ENCODE data around the gene SPSB1. TPM values are rescaled to one million over a fixed set of nuclear protein-coding genes. Genes with fewer than 3 reads are reported as not detected.

Gene SPSB1
- total and polyA plus RNA-seq, 2 donors = 12.4 to 36.4 TPM

DNA sequence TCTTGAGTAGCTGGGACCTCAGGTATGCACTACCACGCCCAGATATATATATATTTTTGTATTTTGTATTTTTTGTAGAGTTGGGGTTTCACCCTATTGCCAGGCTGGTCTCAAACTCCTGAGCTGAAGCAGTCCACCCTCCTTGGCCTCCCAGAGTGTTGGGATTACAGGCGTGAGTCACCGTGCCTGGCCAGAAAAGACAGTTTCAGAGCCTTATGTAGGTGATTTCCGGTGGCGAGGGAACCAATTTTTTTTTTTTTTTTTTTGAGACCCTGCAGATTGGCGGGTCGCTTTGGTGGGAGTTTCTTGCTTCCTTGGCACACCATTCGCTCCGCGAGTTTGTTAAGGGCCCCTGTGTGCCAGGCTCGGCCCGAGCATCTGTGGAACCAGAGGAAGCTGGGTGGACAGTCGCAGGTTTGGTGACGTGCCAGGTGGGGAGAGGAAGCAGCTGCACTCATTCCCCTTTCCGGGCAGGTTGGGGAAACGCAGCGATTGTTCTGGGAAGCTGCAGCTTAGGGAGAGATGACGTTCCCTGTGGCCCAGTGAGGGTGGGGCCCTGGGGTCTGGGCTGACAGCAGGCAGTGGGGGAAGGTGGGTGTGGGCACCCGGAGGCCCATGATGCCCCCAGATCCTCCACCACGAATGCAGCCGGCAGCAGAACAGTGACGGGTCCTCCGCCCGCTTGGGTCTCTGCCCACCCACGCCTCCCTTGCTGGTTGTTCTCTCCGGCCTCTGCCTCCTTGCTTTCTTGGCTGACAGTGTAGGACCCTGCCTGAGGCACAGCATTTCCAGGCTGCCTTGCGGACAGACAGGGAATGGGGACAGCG lies 25.1 kb downstream of the SPSB1 start:
- H3K27ac ChIP-seq (ENCODE audit: low read depth) = no peak overlapping the region
- H3K4me1 ChIP-seq (ENCODE audit: insufficient read depth) = no peaks in the 10 kb centered on the region
- peaks cover 2% of the 10 kb centered on the region for H3K36me3 ChIP-seq (ENCODE audit: insufficient read depth)
- DNase-seq (ENCODE audit: extremely low spot score) = no peak
- 49% methylated on average over 28 of the region's 28 CpGs for WGBS
- no peak overlapping the region for H3K4me3 ChIP-seq (ENCODE audit: low read depth, low read length)

DNA sequence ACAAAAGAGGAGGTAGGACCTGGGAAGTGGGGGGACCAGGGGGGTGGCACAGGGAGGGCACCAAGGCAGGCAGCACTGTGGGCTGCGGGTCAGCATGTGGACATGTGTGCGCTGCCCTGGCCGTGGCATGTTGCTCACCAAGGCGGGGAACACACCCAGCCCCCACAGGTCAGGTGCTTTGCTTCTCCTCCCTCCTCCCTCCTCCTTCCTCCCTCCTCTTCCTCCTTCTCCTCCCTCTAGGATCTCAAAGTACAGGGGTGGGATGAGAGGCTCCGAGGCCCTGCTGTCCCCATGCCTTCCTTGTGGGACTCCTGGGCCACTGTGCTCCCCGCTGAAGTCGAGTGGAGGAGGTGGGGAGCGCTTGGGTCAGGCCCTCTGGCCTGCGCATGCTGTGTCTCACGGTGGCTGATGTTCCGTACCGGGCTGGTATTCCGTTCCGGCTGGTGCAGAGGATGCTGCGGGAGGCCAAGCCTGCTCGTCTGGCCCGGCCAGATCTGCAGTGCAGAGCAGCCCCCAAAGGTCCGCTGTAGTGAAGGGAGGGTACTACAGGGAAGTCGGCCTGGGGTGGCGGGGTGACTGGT lies 26.6 kb downstream of the SPSB1 start:
- no peak for DNase-seq (ENCODE audit: extremely low spot score)
- Histone ChIP-seq H3K27ac (ENCODE audit: low read depth) (no peak overlapping the region), H3K4me3 (ENCODE audit: low read depth, low read length) (no peak overlapping the region), H3K36me3 (ENCODE audit: insufficient read depth) (peaks cover 2% of the 10 kb centered on the region), H3K4me1 (ENCODE audit: insufficient read depth) (no peaks in the 10 kb centered on the region)
- 83% methylated on average over 20 of the region's 20 CpGs for WGBS

DNA sequence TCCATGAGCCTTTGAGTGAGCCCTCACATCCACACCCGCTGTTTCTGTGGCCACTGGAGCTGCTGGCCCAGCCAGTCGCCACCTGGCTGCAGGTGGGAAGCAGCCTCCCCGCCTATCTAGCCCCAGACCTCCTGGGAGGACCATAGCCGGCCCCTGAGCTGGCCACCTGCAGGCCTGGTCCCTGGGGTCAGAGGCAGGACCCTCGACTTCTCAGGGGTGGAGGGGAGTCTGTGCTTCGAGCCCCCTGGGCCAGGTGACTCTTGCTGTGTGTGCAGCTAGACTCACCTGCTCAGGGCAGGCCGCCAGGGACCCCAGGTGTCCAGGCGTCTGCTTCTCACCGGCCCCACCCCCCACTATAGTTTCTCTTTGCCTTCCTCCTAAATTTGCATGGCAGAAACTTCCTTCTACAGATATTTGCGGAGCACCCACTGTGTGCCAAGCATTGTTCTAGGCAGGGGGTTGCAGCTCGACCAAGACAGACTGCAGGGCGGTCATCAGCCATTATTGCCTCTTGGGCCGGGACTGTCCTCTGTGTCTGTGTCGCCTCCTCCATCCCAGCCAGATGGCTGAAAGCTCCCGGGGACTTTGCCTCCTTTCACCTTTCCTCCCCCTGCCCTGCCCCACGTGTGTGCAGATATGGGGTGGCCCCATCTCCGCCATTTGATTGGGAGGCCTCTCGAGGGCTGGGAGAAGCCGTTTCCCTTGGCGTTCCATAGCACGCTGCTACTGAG lies 27.3 kb downstream of the SPSB1 start:
- Histone ChIP-seq H3K4me3 (ENCODE audit: low read depth, low read length) (no peak overlapping the region), H3K27ac (ENCODE audit: low read depth) (no peak overlapping the region), H3K4me1 (ENCODE audit: insufficient read depth) (no peaks in the 10 kb centered on the region), H3K36me3 (ENCODE audit: insufficient read depth) (peaks cover 2% of the 10 kb centered on the region)
- WGBS = 69% methylated on average over 21 of the region's 21 CpGs
- DNase-seq (ENCODE audit: extremely low spot score) = no peak

DNA sequence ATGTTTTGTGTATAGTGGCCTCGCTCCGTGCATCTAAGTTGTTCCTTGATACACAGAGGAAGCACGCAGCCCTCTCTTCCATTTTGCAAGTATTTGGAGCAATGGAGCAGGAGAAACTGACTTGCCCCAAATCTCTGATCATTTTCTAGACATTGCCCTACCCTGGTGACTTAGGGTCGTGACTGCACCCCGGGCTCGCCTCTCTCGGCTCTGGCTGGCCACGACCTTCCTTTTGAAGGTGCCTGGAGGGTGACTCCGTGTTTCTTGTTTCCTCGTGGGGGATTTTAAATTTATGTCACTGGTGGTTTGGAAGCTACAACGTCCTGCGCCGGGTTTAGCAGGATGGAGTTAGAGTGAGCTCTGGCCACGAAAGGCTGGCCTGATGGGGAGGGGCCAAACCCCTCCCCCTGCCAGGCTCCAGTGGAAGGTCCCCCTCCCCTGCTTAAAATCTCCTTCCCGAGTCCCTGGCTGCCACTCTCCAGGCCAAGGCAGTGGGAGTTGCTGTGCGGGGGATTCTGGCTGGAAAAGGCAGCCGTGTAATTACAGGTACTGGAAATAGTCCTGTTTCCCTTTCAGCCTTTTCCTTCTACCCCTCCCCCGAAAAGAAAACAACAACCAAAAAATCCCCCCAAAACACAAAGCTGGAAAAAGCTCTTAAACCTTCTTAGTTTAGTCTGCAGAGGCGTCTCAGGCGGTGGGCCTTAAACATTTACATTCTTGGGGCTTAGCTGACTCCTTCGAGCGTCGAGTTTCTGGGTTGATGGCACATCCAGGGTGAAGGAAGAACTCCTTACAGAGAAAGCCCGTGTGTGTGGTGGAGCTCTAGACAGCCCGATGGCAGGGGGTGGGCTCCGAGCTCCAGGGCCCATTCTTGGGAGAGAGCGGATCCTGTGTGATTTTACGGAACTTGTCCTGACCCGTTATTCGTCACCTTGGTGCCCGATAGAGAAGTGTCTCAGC lies 28.1 kb downstream of the SPSB1 start:
- no peak for DNase-seq (ENCODE audit: extremely low spot score)
- Histone ChIP-seq H3K27ac (ENCODE audit: low read depth) (no peak overlapping the region), H3K4me1 (ENCODE audit: insufficient read depth) (no peaks in the 10 kb centered on the region), H3K36me3 (ENCODE audit: insufficient read depth) (peaks cover 2% of the 10 kb centered on the region), H3K4me3 (ENCODE audit: low read depth, low read length) (no peak overlapping the region)
- WGBS = 35% methylated on average over 31 of the region's 31 CpGs

DNA sequence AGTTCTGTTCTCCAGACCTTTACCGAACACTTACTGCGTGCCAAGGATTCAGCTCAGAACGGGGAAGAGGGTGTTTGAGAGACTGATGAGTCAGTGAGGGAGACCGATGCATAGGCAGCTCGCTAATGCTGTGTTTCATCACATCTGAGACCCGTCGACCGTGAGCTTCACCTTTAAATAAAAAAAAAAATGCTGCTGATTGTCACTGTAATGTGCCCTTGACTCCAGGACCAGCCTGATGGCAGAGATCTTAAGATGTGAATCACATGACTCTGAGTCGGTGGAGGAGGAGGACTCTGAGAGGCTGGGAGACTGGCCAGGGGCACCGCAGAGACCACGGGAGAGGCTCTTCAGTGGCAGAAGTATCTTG lies 28.8 kb downstream of the SPSB1 start:
- H3K27ac ChIP-seq (ENCODE audit: low read depth) = no peak overlapping the region
- DNase-seq (ENCODE audit: extremely low spot score) = no peak
- no peak overlapping the region for H3K4me3 ChIP-seq (ENCODE audit: low read depth, low read length)
- no peaks in the 10 kb centered on the region for H3K4me1 ChIP-seq (ENCODE audit: insufficient read depth)
- peaks cover 2% of the 10 kb centered on the region for H3K36me3 ChIP-seq (ENCODE audit: insufficient read depth)
- WGBS = 26% methylated on average over 11 of the region's 11 CpGs

DNA sequence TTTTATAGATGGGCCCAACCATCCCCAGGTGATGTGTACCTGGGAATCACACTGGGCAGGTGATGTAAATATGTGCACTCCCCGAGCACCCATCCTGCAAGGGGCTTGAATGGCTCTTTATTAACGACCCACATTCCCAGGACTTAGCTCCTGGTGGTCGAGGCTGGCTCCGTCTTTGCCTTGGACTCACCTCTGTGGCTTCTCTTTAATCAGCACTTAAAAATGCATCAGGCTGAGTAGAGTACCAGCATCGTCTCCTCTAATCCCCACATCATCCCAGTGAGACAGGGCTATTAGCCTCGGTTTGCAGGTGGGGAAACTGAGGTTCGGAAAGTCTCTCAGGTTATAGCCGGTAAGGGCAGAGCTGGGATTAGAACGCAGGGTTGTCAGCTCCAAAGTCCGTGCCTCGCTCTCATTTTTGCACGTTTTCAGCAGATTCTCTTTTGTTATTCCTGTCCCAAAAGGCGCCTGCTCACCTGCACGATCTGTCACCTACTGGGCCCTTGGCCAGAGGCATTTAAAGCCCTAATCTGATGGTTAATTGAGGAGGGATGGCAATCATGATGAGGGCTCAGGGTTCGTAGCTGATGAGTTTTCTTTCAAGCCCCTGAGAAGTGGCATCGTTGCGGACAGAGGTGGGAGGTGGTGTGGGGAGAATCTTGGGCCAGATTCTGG lies 29.4 kb downstream of the SPSB1 start:
- Histone ChIP-seq H3K4me3 (ENCODE audit: low read depth, low read length) (no peak overlapping the region), H3K4me1 (ENCODE audit: insufficient read depth) (no peaks in the 10 kb centered on the region), H3K36me3 (ENCODE audit: insufficient read depth) (peaks cover 2% of the 10 kb centered on the region), H3K27ac (ENCODE audit: low read depth) (no peak overlapping the region)
- DNase-seq (ENCODE audit: extremely low spot score) = no peak
- WGBS = 86% methylated on average over 17 of the region's 17 CpGs

DNA sequence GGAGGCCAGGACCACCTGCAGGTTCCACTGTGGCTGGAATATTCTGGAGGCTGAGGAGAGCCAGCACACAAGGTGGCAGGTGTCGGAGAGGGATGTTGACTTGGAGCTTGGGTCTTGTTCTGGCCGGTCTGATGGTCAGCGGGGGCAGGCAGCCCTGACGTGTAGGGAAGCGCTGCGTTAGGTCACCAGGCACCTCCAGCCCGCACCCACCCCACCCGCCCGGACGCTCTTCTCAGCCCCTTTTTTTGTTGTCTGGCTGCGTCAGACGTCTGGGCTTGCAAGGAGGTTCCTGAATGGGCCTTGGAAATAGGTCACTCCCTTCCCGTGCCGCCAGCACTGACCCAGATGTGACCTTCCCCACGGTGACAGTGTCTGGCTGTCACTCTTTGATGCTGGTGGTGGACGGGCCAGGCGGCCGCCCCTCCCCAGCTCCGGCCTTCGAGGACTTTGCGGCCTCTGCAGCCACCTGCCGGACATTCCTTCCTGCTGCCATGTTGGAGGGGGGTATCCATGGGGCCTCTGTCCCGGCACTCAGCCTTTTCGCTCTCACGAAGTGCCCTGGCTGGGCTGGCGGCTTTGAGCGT lies 30.1 kb downstream of the SPSB1 start:
- DNase-seq (ENCODE audit: extremely low spot score) = no peak
- Histone ChIP-seq H3K36me3 (ENCODE audit: insufficient read depth) (no peaks in the 10 kb centered on the region), H3K4me3 (ENCODE audit: low read depth, low read length) (no peak overlapping the region), H3K27ac (ENCODE audit: low read depth) (no peak overlapping the region), H3K4me1 (ENCODE audit: insufficient read depth) (no peaks in the 10 kb centered on the region)
- 83% methylated on average over 27 of the region's 27 CpGs for WGBS

DNA sequence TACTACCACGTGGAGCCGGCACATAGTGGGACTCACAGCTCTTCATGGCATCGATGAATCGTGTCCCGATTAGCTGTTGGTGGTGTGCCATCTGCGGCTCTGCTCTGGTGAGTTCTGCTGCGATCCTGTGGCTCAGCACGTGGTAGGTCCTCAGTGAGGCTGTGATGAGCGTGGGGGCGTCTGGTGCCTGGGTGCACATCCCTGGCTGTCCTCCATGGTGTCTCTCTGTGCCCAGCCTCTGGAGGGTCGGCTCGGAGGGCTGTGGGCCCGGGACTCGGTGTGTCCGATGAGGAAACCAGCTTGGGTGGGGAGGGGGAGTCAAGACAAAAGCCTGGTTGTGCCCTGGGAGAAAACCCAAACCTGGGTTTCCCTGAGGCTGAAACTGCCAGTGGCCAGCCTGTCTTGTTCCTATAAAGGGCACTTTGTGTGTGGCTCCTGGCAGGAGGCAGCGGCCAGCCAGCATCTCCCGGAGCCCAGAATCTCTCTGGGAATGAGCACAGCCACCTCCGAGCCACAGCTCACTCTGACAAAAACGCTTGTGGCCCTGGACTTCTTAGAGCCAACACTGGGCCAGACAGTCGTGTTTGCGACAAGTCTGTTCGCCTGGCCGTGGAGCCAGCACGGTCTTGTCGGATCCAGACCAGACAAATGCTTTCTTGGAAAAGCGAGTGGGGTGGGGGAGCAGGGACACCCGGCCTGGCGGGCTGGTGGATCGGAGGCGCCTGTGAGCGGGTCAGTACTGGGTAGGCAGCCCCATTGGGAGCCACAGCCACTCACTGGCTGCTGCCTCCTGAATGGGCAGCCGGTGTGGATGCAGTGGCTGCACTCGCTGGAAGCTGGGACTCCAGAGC lies 31.8 kb downstream of the SPSB1 start:
- Histone ChIP-seq H3K4me1 (ENCODE audit: insufficient read depth) (no peaks in the 10 kb centered on the region), H3K27ac (ENCODE audit: low read depth) (no peak overlapping the region), H3K36me3 (ENCODE audit: insufficient read depth) (no peaks in the 10 kb centered on the region), H3K4me3 (ENCODE audit: low read depth, low read length) (no peak overlapping the region)
- no peak for DNase-seq (ENCODE audit: extremely low spot score)
- WGBS = 73% methylated on average over 33 of the region's 33 CpGs

DNA sequence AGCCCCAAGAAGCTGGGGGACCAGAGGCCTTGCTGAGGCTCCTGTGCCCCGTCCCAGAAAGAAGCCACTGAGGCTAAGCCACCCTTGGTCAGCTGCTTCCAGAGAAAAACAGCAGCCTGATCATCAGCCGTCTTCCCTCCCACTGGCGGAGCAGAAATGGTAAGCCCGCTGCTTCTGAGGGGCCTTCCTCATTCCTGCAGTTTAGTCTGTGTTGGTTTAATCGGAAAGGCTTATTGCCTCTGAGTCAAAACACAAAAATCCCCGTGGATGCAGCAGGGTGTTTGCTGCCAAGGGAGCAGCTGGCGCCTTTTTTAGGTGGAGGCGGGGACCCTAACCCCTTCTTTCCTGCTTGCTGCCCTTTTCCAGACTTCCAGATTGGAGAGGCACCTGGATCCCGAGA lies 33.9 kb downstream of the SPSB1 start:
- no peak for DNase-seq (ENCODE audit: extremely low spot score)
- no peaks in the 10 kb centered on the region for H3K36me3 ChIP-seq (ENCODE audit: insufficient read depth)
- no peaks in the 10 kb centered on the region for H3K4me1 ChIP-seq (ENCODE audit: insufficient read depth)
- no peak overlapping the region for H3K27ac ChIP-seq (ENCODE audit: low read depth)
- no peak overlapping the region for H3K4me3 ChIP-seq (ENCODE audit: low read depth, low read length)
- WGBS = 30% methylated on average over 9 of the region's 9 CpGs

DNA sequence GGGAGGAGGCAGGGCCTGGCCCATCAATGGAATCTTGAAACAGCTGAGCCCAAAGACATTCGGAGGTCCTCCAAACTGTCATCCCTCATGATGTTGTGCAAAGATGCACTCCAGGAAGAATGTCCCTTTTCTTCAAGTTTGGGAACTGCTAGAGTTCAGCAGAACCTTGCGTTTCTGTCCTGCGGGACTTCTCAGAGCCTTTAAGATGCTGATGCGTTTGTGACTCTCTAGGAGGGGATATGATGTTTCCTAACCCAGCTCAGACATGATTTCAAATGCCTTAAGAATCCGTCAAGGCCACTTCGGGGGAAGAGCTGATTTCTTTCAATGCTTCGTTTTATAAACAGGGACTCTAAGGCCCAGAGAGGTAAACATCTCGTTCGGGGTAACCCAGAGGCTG lies 35.5 kb downstream of the SPSB1 start:
- 87% methylated on average over 9 of the region's 9 CpGs for WGBS
- no peak overlapping the region for H3K4me3 ChIP-seq (ENCODE audit: low read depth, low read length)
- no peaks in the 10 kb centered on the region for H3K36me3 ChIP-seq (ENCODE audit: insufficient read depth)
- no peak for DNase-seq (ENCODE audit: extremely low spot score)
- no peak overlapping the region for H3K27ac ChIP-seq (ENCODE audit: low read depth)
- no peaks in the 10 kb centered on the region for H3K4me1 ChIP-seq (ENCODE audit: insufficient read depth)

DNA sequence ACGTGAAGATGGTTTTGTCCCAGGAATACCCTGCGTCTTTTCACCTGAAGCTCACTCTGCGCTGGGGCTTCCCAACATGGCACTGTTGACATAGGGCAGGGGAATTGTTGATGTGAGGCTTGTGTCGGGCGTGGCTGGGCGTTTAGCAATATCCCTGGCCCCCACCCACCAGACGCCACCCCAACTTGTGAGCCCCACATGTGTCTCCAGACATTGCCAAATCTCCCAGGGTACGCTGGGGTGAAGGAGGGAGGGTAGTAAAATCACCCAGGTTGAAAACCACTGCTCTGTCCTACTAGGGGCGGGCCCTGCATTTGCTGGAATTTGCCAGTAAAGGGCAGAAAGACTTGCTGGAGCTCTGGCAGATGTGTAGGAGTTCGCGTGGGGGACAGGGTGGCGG lies 36.0 kb downstream of the SPSB1 start:
- 90% methylated on average over 12 of the region's 12 CpGs for WGBS
- H3K36me3 ChIP-seq (ENCODE audit: insufficient read depth) = no peaks in the 10 kb centered on the region
- H3K4me1 ChIP-seq (ENCODE audit: insufficient read depth) = no peaks in the 10 kb centered on the region
- H3K27ac ChIP-seq (ENCODE audit: low read depth) = no peak overlapping the region
- no peak for DNase-seq (ENCODE audit: extremely low spot score)
- no peak overlapping the region for H3K4me3 ChIP-seq (ENCODE audit: low read depth, low read length)

DNA sequence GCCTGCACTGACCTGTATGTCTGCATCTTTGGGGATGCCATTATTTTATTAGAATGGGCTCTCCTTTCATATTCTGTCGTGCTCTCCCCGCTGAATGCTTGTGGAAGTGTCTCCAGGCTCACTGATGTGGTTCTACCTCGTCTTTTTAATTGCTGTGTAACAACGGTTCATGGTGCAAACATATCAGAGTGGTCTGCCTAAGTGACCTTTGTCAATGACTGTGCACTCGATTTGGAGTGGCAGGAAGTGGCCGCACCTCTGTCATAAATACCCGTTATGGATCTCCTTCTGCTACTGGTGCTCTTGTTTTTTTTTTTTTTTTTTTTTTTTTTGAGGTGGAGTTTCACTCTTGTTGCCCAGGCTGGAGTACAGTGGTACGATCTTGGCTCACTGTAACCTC lies 38.3 kb downstream of the SPSB1 start:
- Histone ChIP-seq H3K36me3 (ENCODE audit: insufficient read depth) (no peaks in the 10 kb centered on the region), H3K4me3 (ENCODE audit: low read depth, low read length) (no peak overlapping the region), H3K4me1 (ENCODE audit: insufficient read depth) (no peaks in the 10 kb centered on the region), H3K27ac (ENCODE audit: low read depth) (no peak overlapping the region)
- no peak for DNase-seq (ENCODE audit: extremely low spot score)
- WGBS = 86% methylated on average over 8 of the region's 8 CpGs
